ENCODE results near the gene NT5M.

NT5M gene

GRCh38 chr17:17351901-17352781 lies 49.0 kb downstream of the NT5M start:
- no peak overlapping the region for H4K8ac ChIP-seq (ENCODE audit: low read depth, low read length)
- no peak overlapping the region for H3K18ac ChIP-seq (ENCODE audit: low read length)
- no CpG with 5 or more reads among the region's 35 CpGs for WGBS (ENCODE audit: extremely low coverage, insufficient coverage, low lambda C conversion rate)
- no peak overlapping the region for H2BK5ac ChIP-seq (ENCODE audit: low read length)
- no peaks in the 10 kb centered on the region for H3K27me3 ChIP-seq (ENCODE audit: insufficient read depth, low read length, poor library complexity)
- no peak overlapping the region for H4K5ac ChIP-seq (ENCODE audit: low read length)
- no peaks in the 10 kb centered on the region for H3K36me3 ChIP-seq (ENCODE audit: control insufficient read depth, insufficient read depth, low read length)
- no peak overlapping the region for H3K56ac ChIP-seq (ENCODE audit: low read length)
- no peaks in the 10 kb centered on the region for H3K79me2 ChIP-seq (ENCODE audit: control insufficient read depth, insufficient read depth, low read length)
- H3K4me3 ChIP-seq (ENCODE audit: low read length) = no peak overlapping the region
- peak overlapping the region; percentile 37 for H3K23ac ChIP-seq (ENCODE audit: low read length)
- no peak overlapping the region for H3K9ac ChIP-seq (ENCODE audit: low read length)
- H2BK15ac ChIP-seq (replicated peaks; ENCODE audit: low read depth) = no peak overlapping the region
- no peak overlapping the region for H3K4ac ChIP-seq (ENCODE audit: low read depth, low read length)
- H2BK120ac ChIP-seq (ENCODE audit: low read depth, low read length) = no peak overlapping the region
- H3K4me2 ChIP-seq (ENCODE audit: low read length) = no peak overlapping the region
- DNase-seq = peak; percentile 24
- no peaks in the 10 kb centered on the region for H3K79me1 ChIP-seq (ENCODE audit: low read length)
- no peak overlapping the region for H2AK5ac ChIP-seq (ENCODE audit: low read length)
- H3K27ac ChIP-seq (ENCODE audit: low read depth, low read length) = no peak overlapping the region
- no peaks in the 10 kb centered on the region for H3K4me1 ChIP-seq (ENCODE audit: control insufficient read depth, low read depth, low read length)

GRCh38 chr17:17352836-17353624 lies 49.9 kb downstream of the NT5M start:
- Histone ChIP-seq H3K4me2 (ENCODE audit: low read length) (no peak overlapping the region), H2AK5ac (ENCODE audit: low read length) (no peak overlapping the region), H3K4me3 (ENCODE audit: low read length) (no peak overlapping the region), H3K23ac (ENCODE audit: low read length) (no peak overlapping the region), H3K9ac (ENCODE audit: low read length) (no peak overlapping the region), H3K18ac (ENCODE audit: low read length) (no peak overlapping the region), H3K36me3 (ENCODE audit: control insufficient read depth, insufficient read depth, low read length) (no peaks in the 10 kb centered on the region), H4K5ac (ENCODE audit: low read length) (no peak overlapping the region), H3K4ac (ENCODE audit: low read depth, low read length) (no peak overlapping the region), H3K27ac (ENCODE audit: low read depth, low read length) (no peak overlapping the region), H3K27me3 (ENCODE audit: insufficient read depth, low read length, poor library complexity) (no peaks in the 10 kb centered on the region), H2BK5ac (ENCODE audit: low read length) (no peak overlapping the region), H3K79me1 (ENCODE audit: low read length) (no peaks in the 10 kb centered on the region), H2BK120ac (ENCODE audit: low read depth, low read length) (no peak overlapping the region), H4K8ac (ENCODE audit: low read depth, low read length) (no peak overlapping the region), H3K4me1 (ENCODE audit: control insufficient read depth, low read depth, low read length) (no peaks in the 10 kb centered on the region), H2BK15ac (replicated peaks; ENCODE audit: low read depth) (no peak overlapping the region), H3K79me2 (ENCODE audit: control insufficient read depth, insufficient read depth, low read length) (no peaks in the 10 kb centered on the region), H3K56ac (ENCODE audit: low read length) (no peak overlapping the region)
- WGBS (ENCODE audit: extremely low coverage, insufficient coverage, low lambda C conversion rate) = no CpG with 5 or more reads among the region's 14 CpGs
- no peak for DNase-seq

GRCh38 chr17:17353625-17354484 lies 50.7 kb downstream of the NT5M start:
- DNase-seq = no peak
- no peaks in the 10 kb centered on the region for H3K27me3 ChIP-seq (ENCODE audit: insufficient read depth, low read length, poor library complexity)

GRCh38 chr17:17354560-17355349 lies 51.6 kb downstream of the NT5M start:
- H4K5ac ChIP-seq (ENCODE audit: low read length) = no peak overlapping the region
- H2AK5ac ChIP-seq (ENCODE audit: low read length) = no peak overlapping the region
- no peaks in the 10 kb centered on the region for H3K4me1 ChIP-seq (ENCODE audit: control insufficient read depth, low read depth, low read length)
- H3K56ac ChIP-seq (ENCODE audit: low read length) = peak overlapping the region; percentile 8
- no peaks in the 10 kb centered on the region for H3K79me2 ChIP-seq (ENCODE audit: control insufficient read depth, insufficient read depth, low read length)
- no peak overlapping the region for H3K9ac ChIP-seq (ENCODE audit: low read length)
- H3K27ac ChIP-seq (ENCODE audit: low read depth, low read length) = no peak overlapping the region
- no peak overlapping the region for H4K8ac ChIP-seq (ENCODE audit: low read depth, low read length)
- H3K23ac ChIP-seq (ENCODE audit: low read length) = no peak overlapping the region
- H3K79me1 ChIP-seq (ENCODE audit: low read length) = no peaks in the 10 kb centered on the region
- no CpG with 5 or more reads among the region's 14 CpGs for WGBS (ENCODE audit: extremely low coverage, insufficient coverage, low lambda C conversion rate)
- no peak overlapping the region for H2BK120ac ChIP-seq (ENCODE audit: low read depth, low read length)
- H2BK5ac ChIP-seq (ENCODE audit: low read length) = no peak overlapping the region
- no peaks in the 10 kb centered on the region for H3K36me3 ChIP-seq (ENCODE audit: control insufficient read depth, insufficient read depth, low read length)
- no peak overlapping the region for H3K4ac ChIP-seq (ENCODE audit: low read depth, low read length)
- H3K4me2 ChIP-seq (ENCODE audit: low read length) = no peak overlapping the region
- no peak overlapping the region for H3K18ac ChIP-seq (ENCODE audit: low read length)
- DNase-seq = peak; percentile 72
- H2BK15ac ChIP-seq (replicated peaks; ENCODE audit: low read depth) = no peak overlapping the region
- no peak overlapping the region for H3K4me3 ChIP-seq (ENCODE audit: low read length)
- H3K27me3 ChIP-seq (ENCODE audit: insufficient read depth, low read length, poor library complexity) = no peaks in the 10 kb centered on the region

More at GRCh38 chr17:17353625-17354484, 50.7 kb downstream of the NT5M start:
- Histone ChIP-seq H2AK5ac (ENCODE audit: low read length) (no peak overlapping the region), H3K79me1 (ENCODE audit: low read length) (no peaks in the 10 kb centered on the region), H3K36me3 (ENCODE audit: control insufficient read depth, insufficient read depth, low read length) (no peaks in the 10 kb centered on the region), H3K18ac (ENCODE audit: low read length) (no peak overlapping the region), H3K79me2 (ENCODE audit: control insufficient read depth, insufficient read depth, low read length) (no peaks in the 10 kb centered on the region), H3K23ac (ENCODE audit: low read length) (no peak overlapping the region), H3K56ac (ENCODE audit: low read length) (no peak overlapping the region), H4K5ac (ENCODE audit: low read length) (no peak overlapping the region), H3K4me3 (ENCODE audit: low read length) (no peak overlapping the region), H3K4ac (ENCODE audit: low read depth, low read length) (no peak overlapping the region), H2BK15ac (replicated peaks; ENCODE audit: low read depth) (no peak overlapping the region), H3K9ac (ENCODE audit: low read length) (no peak overlapping the region), H2BK5ac (ENCODE audit: low read length) (no peak overlapping the region), H3K4me2 (ENCODE audit: low read length) (no peak overlapping the region), H4K8ac (ENCODE audit: low read depth, low read length) (no peak overlapping the region), H3K27ac (ENCODE audit: low read depth, low read length) (no peak overlapping the region), H3K4me1 (ENCODE audit: control insufficient read depth, low read depth, low read length) (no peaks in the 10 kb centered on the region), H2BK120ac (ENCODE audit: low read depth, low read length) (no peak overlapping the region)
- no CpG with 5 or more reads among the region's 15 CpGs for WGBS (ENCODE audit: extremely low coverage, insufficient coverage, low lambda C conversion rate)

GRCh38 chr17:17355426-17355825 lies 52.3 kb downstream of the NT5M start:
- no CpG with 5 or more reads among the region's 12 CpGs for WGBS (ENCODE audit: extremely low coverage, insufficient coverage, low lambda C conversion rate)
- no peak overlapping the region for H2AK5ac ChIP-seq (ENCODE audit: low read length)
- no peak overlapping the region for H3K27ac ChIP-seq (ENCODE audit: low read depth, low read length)
- no peak overlapping the region for H4K5ac ChIP-seq (ENCODE audit: low read length)
- H3K56ac ChIP-seq (ENCODE audit: low read length) = no peak overlapping the region
- no peak overlapping the region for H3K4me3 ChIP-seq (ENCODE audit: low read length)
- H3K27me3 ChIP-seq (ENCODE audit: insufficient read depth, low read length, poor library complexity) = no peaks in the 10 kb centered on the region
- no peaks in the 10 kb centered on the region for H3K4me1 ChIP-seq (ENCODE audit: control insufficient read depth, low read depth, low read length)
- H2BK120ac ChIP-seq (ENCODE audit: low read depth, low read length) = no peak overlapping the region
- H4K8ac ChIP-seq (ENCODE audit: low read depth, low read length) = no peak overlapping the region
- no peak overlapping the region for H2BK5ac ChIP-seq (ENCODE audit: low read length)
- H3K36me3 ChIP-seq (ENCODE audit: control insufficient read depth, insufficient read depth, low read length) = no peaks in the 10 kb centered on the region
- no peak overlapping the region for H3K4ac ChIP-seq (ENCODE audit: low read depth, low read length)
- no peaks in the 10 kb centered on the region for H3K79me1 ChIP-seq (ENCODE audit: low read length)
- no peak overlapping the region for H3K9ac ChIP-seq (ENCODE audit: low read length)
- H2BK15ac ChIP-seq (replicated peaks; ENCODE audit: low read depth) = no peak overlapping the region
- H3K18ac ChIP-seq (ENCODE audit: low read length) = no peak overlapping the region
- H3K23ac ChIP-seq (ENCODE audit: low read length) = no peak overlapping the region
- no peak overlapping the region for H3K4me2 ChIP-seq (ENCODE audit: low read length)
- DNase-seq = no peak
- H3K79me2 ChIP-seq (ENCODE audit: control insufficient read depth, insufficient read depth, low read length) = no peaks in the 10 kb centered on the region
